Measurements from ENCODE around the gene BRI3BP. TPM values are rescaled to one million over a fixed set of nuclear protein-coding genes. Genes with fewer than 3 reads are reported as not detected.

BRI3BP gene
- total and polyA plus RNA-seq, 2 experiments from 2014 or later, result 6.1 to 14.6 TPM

DNA sequence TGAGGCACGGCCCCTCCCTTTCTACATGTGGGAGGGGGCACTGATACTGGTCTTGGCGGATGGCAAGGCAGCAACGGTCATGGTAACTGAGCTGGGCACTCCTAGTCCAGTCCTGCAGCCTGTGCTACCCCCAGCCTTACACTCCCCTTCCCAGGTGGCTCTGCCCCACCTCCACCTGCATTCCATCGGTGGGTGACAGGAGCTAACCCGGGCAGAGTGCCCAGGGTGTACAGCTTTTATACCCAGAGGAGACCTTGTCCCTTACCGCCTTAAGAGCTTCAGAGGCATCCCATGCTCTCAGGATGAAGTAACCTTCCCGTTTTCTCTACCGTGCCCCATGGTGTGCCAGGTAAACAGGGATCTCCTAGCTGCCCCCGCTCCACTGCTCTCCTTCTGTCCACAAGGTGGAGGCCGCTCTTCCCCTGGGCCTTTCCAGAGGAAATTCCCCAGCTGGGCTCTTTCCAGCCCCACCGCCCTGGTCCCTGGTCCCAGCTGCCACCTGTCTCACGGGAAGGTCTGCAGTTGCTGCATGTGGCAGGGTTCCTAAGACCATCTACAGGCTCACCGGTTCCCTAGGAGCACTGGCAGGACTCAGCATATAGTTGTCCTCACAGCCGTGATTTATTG is 20.5 kb downstream of the BRI3BP start:
- Histone ChIP-seq H3K27me3 (no peaks in the 10 kb centered on the region), H3K9me3 (ENCODE audit: low read depth) (no peaks in the 10 kb centered on the region), H3K4me2 (no peak overlapping the region), H3K4me3 (no peak overlapping the region), H3K79me2 (peaks cover 5% of the 10 kb centered on the region), H3K4me1 (ENCODE audit: insufficient read depth) (no peaks in the 10 kb centered on the region), H4K20me1 (ENCODE audit: insufficient read depth, poor library complexity, severe bottlenecking) (no peaks in the 10 kb centered on the region), H3K36me3 (replicated peaks; ENCODE audit: insufficient read depth, low read depth) (no peaks in the 10 kb centered on the region), H3K9me2 (replicated peaks; ENCODE audit: insufficient read depth) (no peaks in the 10 kb centered on the region), H3K27ac (no peak overlapping the region), H2AFZ (no peak overlapping the region)
- no peak for TF ChIP-seq EZH2 (IDR thresholded peaks at IDR 0.05; ENCODE audit: borderline replicate concordance)
- no peak for TF ChIP-seq EZH2phosphoT487 (IDR thresholded peaks at IDR 0.05; ENCODE audit: low read depth, severe bottlenecking, unreplicated experiment)
- TF ChIP-seq, protein P1, sequence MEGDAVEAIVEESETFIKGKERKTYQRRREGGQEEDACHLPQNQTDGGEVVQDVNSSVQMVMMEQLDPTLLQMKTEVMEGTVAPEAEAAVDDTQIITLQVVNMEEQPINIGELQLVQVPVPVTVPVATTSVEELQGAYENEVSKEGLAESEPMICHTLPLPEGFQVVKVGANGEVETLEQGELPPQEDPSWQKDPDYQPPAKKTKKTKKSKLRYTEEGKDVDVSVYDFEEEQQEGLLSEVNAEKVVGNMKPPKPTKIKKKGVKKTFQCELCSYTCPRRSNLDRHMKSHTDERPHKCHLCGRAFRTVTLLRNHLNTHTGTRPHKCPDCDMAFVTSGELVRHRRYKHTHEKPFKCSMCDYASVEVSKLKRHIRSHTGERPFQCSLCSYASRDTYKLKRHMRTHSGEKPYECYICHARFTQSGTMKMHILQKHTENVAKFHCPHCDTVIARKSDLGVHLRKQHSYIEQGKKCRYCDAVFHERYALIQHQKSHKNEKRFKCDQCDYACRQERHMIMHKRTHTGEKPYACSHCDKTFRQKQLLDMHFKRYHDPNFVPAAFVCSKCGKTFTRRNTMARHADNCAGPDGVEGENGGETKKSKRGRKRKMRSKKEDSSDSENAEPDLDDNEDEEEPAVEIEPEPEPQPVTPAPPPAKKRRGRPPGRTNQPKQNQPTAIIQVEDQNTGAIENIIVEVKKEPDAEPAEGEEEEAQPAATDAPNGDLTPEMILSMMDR (IDR thresholded peaks at IDR 0.05; ENCODE audit: poor library complexity), result no peak
- WGBS (ENCODE audit: low lambda C conversion rate, missing lambda C conversion rate), result 96% methylated on average over 14 of the region's 14 CpGs
- no peak for DNase-seq (ENCODE audit: low spot score)

DNA sequence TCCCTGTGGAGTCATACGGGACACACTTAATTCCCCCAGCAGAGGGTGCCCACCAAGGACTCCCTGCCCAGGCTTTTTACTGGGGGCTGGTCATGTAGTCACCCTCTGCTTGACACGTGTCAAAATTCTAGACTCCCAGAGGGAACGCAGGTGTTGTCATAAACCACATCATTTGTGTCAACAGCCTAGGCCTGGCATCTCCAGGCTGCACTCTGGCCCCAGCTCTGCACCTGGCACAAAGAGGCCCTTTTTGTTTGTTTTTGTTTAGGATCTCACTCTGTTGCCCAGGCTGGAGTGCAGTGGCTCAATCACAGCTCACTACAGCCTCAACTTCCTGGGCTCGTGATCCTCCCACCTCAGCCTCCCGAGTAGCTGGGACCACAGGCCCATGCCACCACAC is 21.1 kb downstream of the BRI3BP start:
- no peak for DNase-seq (ENCODE audit: low spot score)
- no peaks in the 10 kb centered on the region for H4K20me1 ChIP-seq (ENCODE audit: insufficient read depth, poor library complexity, severe bottlenecking)
- no peaks in the 10 kb centered on the region for H3K4me1 ChIP-seq (ENCODE audit: insufficient read depth)
- H3K79me2 ChIP-seq, result peaks cover 5% of the 10 kb centered on the region
- no peak overlapping the region for H3K4me2 ChIP-seq
- H3K9me3 ChIP-seq (ENCODE audit: low read depth), result no peaks in the 10 kb centered on the region
- H3K27me3 ChIP-seq, result no peaks in the 10 kb centered on the region
- H2AFZ ChIP-seq, result no peak overlapping the region
- TF ChIP-seq, protein P1 (IDR thresholded peaks at IDR 0.05; ENCODE audit: poor library complexity), result no peak
- TF ChIP-seq EZH2 (IDR thresholded peaks at IDR 0.05; ENCODE audit: borderline replicate concordance) (no peak), EZH2phosphoT487 (IDR thresholded peaks at IDR 0.05; ENCODE audit: low read depth, severe bottlenecking, unreplicated experiment) (no peak)
- H3K36me3 ChIP-seq (replicated peaks; ENCODE audit: insufficient read depth, low read depth), result no peaks in the 10 kb centered on the region
- WGBS (ENCODE audit: low lambda C conversion rate, missing lambda C conversion rate), result 90% methylated on average over 5 of the region's 5 CpGs
- no peak overlapping the region for H3K4me3 ChIP-seq
- no peaks in the 10 kb centered on the region for H3K9me2 ChIP-seq (replicated peaks; ENCODE audit: insufficient read depth)
- H3K27ac ChIP-seq, result no peak overlapping the region

DNA sequence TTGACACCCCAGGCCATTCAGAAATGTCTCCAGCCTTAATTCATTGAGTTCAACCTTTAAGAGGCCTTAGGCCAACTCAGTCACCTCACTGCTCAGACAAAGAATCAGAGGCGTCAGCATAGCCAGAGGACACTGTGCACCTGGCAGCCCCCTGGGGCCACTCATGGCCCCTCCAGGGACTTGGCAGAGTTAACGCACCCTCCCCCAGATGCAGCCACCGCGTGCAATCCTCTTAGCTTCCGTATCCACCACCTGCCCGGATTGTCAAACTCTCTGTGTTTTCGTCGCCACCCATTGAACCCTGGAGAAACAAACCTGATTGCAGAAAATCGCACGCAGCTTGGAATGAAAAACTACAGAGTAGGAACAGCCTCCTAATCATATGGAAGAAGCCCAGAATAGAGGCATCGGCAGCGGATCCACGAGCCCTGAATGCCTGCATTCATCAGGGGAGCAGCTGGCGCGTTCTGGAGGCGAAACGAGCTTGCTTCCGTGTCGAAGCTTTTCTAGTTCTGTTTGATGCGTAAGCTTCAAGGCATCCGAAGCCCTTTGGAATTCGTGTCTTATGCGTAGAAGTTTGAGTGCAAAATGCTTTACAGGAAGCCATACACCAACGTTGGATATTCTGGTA is 22.4 kb downstream of the BRI3BP start:
- no peak overlapping the region for H2AFZ ChIP-seq
- no peaks in the 10 kb centered on the region for H3K79me2 ChIP-seq
- no peaks in the 10 kb centered on the region for H4K20me1 ChIP-seq (ENCODE audit: insufficient read depth, poor library complexity, severe bottlenecking)
- DNase-seq (ENCODE audit: low spot score), result no peak
- H3K4me3 ChIP-seq, result no peak overlapping the region
- whole genome bisulfite sequencing (ENCODE audit: low lambda C conversion rate, missing lambda C conversion rate), result 96% methylated on average over 23 of the region's 24 CpGs
- no peaks in the 10 kb centered on the region for H3K27me3 ChIP-seq
- H3K27ac ChIP-seq, result no peak overlapping the region
- no peaks in the 10 kb centered on the region for H3K4me1 ChIP-seq (ENCODE audit: insufficient read depth)
- H3K4me2 ChIP-seq, result no peak overlapping the region
- TF ChIP-seq, protein P1 (IDR thresholded peaks at IDR 0.05; ENCODE audit: poor library complexity), result no peak
- TF ChIP-seq EZH2phosphoT487 (IDR thresholded peaks at IDR 0.05; ENCODE audit: low read depth, severe bottlenecking, unreplicated experiment), result no peak
- TF ChIP-seq EZH2 (IDR thresholded peaks at IDR 0.05; ENCODE audit: borderline replicate concordance), result no peak
- H3K36me3 ChIP-seq (replicated peaks; ENCODE audit: insufficient read depth, low read depth), result no peaks in the 10 kb centered on the region
- no peaks in the 10 kb centered on the region for H3K9me3 ChIP-seq (ENCODE audit: low read depth)
- H3K9me2 ChIP-seq (replicated peaks; ENCODE audit: insufficient read depth), result no peaks in the 10 kb centered on the region
